K562 (cell line): ENCODE results near the gene PDLIM4. TPM values are rescaled to one million over a fixed set of nuclear protein-coding genes. Genes with fewer than 3 reads are reported as not detected.

ENCODE experiments used
- ARID4B ChIP-seq: sonication (generic); formaldehyde crosslinking; IDR thresholded peaks from 2 replicates; pipeline ENCODE4 v1.8.0; 2022; ENCODE audit warnings: mild to moderate bottlenecking, missing genetic modification reagents
- NELFE ChIP-seq: IDR thresholded peaks from 2 replicates; pipeline ENCODE4 v1.6.1; 2011; ENCODE audit warnings: mild to moderate bottlenecking; ENCODE audit not compliant: insufficient read depth, insufficient read length
- SETDB1 ChIP-seq: IDR thresholded peaks from one replicate; pipeline ENCODE4 v1.6.1; 2012; ENCODE audit warnings: low read length, control low read depth, inconsistent platforms
- polyA plus RNA-seq, 8 experiments: library from polyadenylated mRNA; depleted of rRNA in 4 of 8; stranded (reverse) in 5 of 8; unstranded in 3 of 8; fragments of >200 nt; fragmentation: Nextera tagmentation in 2 of 8; fragmentation: Illumina TruSeq in 1 of 8; extraction: Ambion mirVana in 2 of 8; extraction: Trizol in 1 of 8; gene quantifications; 2 replicates each; pipeline versions ENCODE4 v1.2.1 to v1.2.3, GENCODE V29; 2011 to 2014; ENCODE audit warnings: inconsistent platforms in 1 of 8, missing spikeins in 1 of 8
- total RNA-seq, 7 experiments: library from RNA; depleted of rRNA in 6 of 7; stranded (reverse); fragments of >200 nt in 6 of 7; fragmentation: Illumina TruSeq in 2 of 7; extraction: Trizol in 2 of 7; gene quantifications; 2 replicates each; pipeline versions ENCODE4 v1.2.1 to v1.2.3, GENCODE V29; 2011 to 2021; ENCODE audit warnings: low replicate concordance in 1 of 7

Gene PDLIM4
- total and polyA plus RNA-seq, 9 of the 15 experiments (the other 6 are each of a cell fraction or from before 2014, with no cell fraction given): 0.28 to 32.8 (median 13.1) TPM

- peak; percentile 15; the same call in 1 of the 2 replicates for TF ChIP-seq ARID4B (CRISPR knock-in tag)
- no peak for TF ChIP-seq SETDB1
- no peak for TF ChIP-seq NELFE
Measured at GRCh38 chr5:132294728-132295504, 37.4 kb downstream of the PDLIM4 start (continued).
